Stimulated activated CD8-positive, alpha-beta memory T cell treated with anti-CD3 and anti-CD28 coated beads, Interleukin-4, amount 100 ng/mL, for 24 hours (primary cell): ENCODE results near the gene EDEM3.

Experiments
- DNase-seq: peaks from one replicate; pipeline ENCODE4 v3.0.0-alpha.2; 2020; ENCODE audit warnings: low read depth

Gene EDEM3

GRCh38 chr1:184673305-184673704, 81.4 kb downstream of the EDEM3 start:
- no peak for DNase-seq

GRCh38 chr1:184672013-184672726, 82.5 kb downstream of the EDEM3 start:
- no peak for DNase-seq

GRCh38 chr1:184669391-184669790, 85.3 kb downstream of the EDEM3 start:
- no peak for DNase-seq

DNA sequence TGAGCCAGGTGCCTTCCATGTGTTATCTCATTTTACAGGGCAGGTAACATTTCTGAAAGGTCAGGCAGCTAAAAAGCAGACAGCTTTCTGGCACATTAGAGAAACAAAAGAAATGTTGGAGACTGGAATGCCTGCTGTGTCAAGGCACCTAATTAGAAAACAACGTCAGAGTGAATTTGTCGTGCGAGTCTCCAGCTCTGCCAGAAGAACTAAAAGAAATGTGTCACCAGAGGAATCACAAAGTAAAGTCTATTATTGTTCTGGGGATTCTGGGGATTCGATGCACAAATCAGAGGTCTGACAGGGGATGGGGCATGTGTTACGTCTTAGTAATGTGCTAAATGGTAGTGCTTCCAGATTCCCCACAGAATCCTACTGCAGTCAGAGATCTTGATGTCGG, 89.3 kb downstream of the EDEM3 start:
- no peak for DNase-seq

DNA sequence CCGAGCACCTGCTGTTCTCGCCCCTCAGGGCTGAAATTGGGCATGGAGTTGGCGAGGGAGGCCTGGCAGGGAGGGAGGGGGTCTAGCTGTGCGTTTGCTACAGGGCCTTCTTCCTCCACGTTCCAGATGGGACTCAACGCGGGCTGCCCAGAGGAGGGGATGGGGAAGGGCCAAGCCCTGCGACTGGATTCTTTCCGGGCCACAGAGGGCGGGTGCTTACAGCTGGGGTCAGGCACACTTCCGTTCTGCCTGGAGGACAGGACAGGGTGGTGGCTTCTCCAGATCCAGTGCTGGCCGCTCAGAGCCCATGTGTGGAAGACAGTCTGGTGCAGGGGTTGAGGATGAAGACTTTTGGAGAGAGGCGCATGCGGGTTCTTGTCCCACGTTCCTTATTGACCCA, 90.0 kb downstream of the EDEM3 start:
- DNase-seq: no peak

DNA sequence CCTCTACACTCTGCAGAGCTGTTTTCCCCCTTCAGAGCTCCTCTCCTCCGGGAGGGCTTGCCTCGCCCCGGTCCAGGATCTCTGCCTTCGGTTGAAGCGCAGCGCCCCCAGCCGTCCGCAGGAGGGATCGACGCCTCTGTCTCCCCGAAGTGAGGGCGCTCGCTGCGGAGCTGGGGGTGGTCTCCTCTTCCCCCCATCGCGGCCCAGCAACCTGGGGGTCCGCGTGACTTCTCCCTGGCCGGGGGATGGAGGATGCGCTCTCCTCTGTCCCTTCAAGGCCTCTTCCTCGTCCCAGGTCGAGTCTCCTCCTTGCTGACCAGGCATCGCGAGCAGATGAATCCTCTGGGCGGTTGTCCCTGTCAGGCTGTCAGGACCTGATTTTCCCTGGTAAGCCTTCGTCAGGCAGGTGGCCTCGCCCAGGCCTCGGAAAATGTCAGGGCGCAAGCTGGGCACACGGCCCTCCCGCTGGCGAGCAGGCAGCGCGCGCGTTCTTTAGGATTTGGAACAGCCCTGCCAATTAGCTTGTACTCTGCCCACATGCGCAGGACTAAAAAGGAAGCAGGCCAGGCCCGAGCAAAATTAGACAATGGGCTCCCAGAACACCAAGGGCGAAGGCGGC, 90.5 kb downstream of the EDEM3 start:
- peak; percentile 8 for DNase-seq

DNA sequence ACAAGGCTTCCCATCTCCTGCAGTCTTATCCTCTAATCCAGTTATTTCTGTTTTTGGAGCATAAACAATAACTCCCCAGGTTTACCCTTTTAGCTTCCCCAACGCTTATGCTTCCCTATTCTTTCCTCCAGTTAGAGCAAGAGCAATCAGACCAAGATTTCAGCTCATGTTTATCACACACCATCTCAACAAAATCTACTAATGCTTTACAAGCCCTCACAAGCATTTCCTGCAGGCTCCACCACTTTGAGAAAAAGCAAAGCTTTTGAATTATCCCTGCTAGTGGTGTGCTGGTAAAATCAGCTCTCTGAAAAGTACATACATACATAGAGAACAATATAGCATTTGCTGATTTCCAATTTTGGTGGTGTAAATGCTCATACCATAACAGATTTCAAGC, 92.9 kb downstream of the EDEM3 start:
- DNase-seq: no peak

GRCh38 chr1:184660462-184661191, 94.0 kb downstream of the EDEM3 start:
- no peak for DNase-seq

DNA sequence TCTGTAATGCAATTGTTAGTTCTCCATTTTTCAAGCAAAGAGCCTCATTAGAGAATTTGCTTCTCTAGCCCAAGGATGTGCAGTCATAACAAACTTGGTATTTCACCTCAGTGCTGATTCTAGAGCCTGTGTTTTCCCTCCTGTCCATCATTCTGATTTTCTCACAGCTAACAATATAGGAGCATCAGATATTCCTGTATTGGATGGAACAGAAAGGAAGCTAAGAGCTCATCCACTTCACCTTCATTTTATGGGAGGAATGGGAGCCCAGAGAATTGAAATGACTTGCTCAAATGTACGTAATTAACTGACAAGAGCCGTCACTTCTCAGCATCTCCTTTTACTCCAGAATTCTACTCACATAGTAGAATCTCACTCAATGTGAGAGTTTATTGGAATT, 96.6 kb downstream of the EDEM3 start:
- DNase-seq: no peak

GRCh38 chr1:184656221-184656620, 98.4 kb downstream of the EDEM3 start:
- DNase-seq: no peak

DNA sequence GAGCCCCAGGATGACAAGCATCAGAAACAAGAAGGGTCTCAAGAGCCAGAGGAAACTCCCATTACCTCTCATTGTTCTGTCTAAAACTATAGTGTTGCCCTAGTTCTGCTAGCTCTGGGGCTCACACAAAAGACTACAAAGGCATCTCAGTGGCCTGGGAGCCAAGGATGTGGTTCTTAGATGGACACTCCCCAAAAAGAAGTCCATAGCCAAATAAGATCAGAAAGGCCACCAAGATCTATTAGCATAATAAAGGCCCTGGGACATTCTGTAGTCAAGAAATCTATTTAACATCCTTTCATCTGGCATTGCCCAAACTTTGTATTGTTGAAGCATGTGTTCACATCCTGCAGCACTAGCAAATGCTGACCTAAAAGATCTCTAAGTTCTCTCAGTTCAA, 99.5 kb downstream of the EDEM3 start:
- no peak for DNase-seq

DNA sequence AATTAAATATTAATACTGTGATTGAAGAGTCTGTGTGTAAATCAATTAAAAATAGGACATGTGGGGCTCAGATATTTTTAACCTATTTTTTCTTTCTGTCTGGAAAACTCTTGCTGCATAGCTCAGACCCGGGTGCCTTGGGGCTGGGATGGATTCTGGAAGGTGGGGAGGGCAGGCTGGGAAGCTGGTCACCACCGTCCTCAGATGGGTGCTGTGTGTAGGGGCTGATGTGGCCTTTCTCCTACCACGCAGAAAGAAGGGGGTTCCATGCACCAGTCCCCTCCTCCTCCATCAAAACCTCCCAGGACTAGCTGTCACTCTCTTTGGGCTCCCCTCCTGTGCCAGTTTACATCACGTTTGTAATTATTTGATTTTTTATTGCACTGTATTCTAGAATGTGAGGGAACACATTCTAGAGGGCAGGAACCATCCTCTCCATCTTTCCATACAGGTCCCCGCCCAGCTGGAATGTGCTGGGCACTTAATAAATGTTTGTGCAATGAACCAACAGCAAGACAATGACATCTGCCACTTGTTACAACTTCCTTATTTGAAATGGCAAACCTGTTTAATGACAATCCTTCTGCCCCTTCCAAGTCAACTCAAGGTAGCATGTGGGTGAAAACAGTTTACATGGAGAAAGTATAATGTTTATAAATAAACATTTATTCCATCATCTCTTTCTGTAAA, 104.3 kb downstream of the EDEM3 start:
- no peak for DNase-seq

GRCh38 chr1:184649451-184649888, 105.2 kb downstream of the EDEM3 start:
- no peak for DNase-seq

DNA sequence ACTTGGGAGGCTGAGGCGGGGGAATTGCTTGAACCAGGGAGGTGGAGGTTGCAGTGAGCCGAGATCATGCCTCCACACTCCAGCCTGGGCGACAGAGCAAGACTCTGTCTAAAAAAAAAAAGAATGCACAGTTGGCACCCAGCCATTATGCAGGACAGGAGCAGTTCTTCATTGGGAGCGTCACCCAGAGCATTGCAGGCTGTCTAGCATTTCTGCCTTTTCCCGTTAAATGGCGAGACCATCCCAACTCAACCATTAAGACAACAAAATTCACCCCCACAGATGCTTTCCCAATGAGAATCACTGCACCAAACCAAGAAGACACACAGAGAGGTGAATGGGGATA, 105.8 kb downstream of the EDEM3 start:
- no peak for DNase-seq

DNA sequence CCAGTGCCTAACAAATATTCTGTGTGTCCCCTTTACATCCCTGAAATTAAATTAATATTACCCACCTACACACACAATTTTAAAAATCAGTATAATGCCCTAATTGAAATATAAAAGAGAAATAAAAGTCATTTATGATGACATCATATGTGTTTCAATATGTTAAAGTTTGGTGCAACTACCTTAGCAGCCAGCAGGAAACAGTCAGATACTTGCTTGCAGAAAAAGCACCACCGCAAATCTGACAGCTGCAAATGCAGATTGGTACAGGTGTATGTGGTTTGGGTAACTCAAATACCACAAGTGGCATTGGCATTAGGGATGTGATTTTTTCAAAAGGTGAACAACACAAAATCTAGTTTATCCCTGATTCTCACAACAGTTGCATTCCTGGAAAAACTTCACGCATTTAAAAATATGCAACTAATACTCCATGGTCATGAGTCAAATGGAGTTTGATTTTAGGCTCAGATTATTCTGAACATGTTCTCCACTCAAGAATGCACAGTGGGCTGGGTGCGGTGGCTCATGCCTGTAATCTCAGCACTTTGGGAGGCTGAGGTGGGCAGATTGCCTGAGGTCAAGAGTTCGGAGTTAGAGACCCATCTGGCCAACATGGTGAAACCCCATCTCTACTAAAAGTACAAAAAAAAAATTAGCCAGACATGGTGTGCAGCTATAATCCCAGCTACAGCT, 106.3 kb downstream of the EDEM3 start:
- no peak for DNase-seq

GRCh38 chr1:184647471-184647870, 107.2 kb downstream of the EDEM3 start:
- DNase-seq: no peak

DNA sequence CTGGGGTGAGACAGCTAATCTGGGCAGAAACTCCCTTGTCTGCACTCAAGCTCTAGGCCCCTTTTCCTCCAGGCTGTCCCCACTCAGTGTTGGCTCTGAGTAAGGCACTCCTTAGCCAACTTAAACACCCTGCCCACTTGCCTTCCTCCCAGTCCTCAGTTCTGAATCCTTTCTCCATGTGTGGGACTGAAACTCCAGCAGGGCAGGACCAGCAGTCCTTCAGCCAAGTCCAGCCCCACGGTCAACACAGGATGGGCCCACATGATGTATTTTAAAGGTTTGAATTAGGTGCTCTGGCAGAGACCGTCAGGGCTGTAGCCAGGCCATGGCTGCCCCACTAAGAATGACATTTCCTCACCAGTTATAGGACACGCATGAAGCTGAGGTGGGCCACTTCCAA, 107.8 kb downstream of the EDEM3 start:
- no peak for DNase-seq

DNA sequence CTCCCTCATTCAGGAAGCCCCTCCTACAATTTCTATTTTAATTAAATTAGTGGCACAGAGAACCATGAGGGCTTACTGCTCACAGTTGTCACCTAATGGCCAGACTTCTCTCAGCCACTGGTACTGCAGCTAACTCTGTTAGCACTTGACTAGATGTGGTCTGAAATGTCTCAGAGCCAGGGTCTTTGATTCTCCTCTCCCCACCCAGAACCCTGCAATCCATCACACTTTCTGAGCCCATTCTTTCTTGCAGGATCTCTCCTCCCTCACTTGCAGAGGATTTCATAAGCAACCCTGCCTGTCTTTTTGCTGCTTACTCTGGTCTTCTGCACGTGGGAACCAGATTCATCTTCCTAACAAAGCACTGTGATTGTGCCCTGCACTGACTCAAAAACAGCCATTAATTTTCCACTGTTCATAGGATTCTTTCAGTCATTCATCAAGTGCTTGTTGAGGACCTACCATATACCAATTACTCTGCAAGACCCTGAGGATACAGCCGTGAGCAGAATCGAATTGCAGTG, 108.4 kb downstream of the EDEM3 start:
- no peak for DNase-seq

GRCh38 chr1:184644771-184645170, 109.9 kb downstream of the EDEM3 start:
- no peak for DNase-seq

DNA sequence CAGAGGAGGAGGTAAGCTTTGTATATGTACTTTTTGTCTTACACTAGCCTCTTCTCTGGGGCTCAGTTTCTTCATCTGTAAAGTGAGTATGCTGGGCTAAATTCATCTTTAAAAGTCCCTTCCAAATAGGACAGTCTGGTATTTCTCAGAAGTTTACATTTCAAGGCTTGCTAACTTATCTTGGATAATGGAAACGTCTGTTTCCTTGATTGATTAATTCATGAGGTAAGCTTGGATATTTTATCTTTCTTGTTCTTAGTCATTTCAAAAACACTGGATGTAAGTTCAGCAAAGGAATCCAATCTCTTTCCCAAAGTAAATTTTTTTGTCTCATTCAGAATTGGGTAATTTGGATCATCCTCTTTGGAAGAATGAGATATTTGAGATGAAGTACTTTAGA, 111.0 kb downstream of the EDEM3 start:
- DNase-seq: no peak

DNA sequence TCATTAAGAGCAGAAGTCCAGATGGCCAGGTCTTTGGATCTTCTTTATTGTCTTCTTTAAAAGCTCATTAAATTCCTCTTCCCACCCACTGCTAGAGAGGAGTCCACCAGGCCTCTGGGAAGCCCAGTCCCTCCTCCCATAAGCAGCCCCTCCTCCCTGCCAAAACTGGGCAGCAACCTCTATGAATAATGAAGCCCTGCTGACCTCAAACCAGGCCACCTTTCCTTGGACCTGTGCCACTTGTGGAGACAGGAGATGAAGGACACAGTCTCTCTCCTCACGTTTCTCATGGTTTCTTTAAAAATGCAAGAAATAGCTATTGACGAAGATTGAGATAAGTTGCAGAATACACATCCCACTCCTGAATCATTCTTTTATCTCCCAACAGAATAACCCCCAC, 112.8 kb downstream of the EDEM3 start:
- no peak for DNase-seq

- DNase-seq: no peak
Observed at GRCh38 chr1:184640505-184640904, 114.2 kb downstream of the EDEM3 start.
